ENCODE measurements around the gene IL3.

Gene IL3

DNA sequence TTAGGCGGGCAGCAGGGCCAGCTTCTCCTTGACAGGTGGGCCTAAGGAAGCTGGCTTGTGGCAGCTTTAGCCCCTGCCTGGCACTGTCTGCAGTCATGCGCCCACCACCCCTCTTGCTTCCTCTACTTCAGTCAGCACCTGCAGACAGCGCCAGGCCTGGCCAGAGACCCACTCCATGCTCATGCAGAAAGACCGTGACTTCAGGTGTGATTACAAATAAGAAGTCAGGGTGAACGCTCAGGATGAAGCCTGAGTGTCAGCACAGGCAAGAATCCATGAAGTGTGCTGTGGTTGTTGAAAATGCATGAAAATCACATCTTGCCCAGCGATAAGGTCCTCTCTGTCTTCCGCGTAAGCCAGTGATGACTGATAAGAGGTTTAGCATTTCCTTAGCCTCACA, 16.5 kb downstream of the IL3 start:
- H3K4me2 ChIP-seq (ENCODE audit: low read depth, low read length, poor library complexity, severe bottlenecking), result no peak overlapping the region
- no peaks in the 10 kb centered on the region for H3K27me3 ChIP-seq (ENCODE audit: insufficient read depth, low read length, poor library complexity, severe bottlenecking)
- H3K9me2 ChIP-seq (replicated peaks; ENCODE audit: low read depth, low read length), result no peaks in the 10 kb centered on the region
- no peaks in the 10 kb centered on the region for H3K79me2 ChIP-seq (ENCODE audit: insufficient read depth, low read length)
- TF ChIP-seq EZH2phosphoT487 (IDR thresholded peaks at IDR 0.05; ENCODE audit: borderline replicate concordance), result no peak
- TF ChIP-seq, protein P1, sequence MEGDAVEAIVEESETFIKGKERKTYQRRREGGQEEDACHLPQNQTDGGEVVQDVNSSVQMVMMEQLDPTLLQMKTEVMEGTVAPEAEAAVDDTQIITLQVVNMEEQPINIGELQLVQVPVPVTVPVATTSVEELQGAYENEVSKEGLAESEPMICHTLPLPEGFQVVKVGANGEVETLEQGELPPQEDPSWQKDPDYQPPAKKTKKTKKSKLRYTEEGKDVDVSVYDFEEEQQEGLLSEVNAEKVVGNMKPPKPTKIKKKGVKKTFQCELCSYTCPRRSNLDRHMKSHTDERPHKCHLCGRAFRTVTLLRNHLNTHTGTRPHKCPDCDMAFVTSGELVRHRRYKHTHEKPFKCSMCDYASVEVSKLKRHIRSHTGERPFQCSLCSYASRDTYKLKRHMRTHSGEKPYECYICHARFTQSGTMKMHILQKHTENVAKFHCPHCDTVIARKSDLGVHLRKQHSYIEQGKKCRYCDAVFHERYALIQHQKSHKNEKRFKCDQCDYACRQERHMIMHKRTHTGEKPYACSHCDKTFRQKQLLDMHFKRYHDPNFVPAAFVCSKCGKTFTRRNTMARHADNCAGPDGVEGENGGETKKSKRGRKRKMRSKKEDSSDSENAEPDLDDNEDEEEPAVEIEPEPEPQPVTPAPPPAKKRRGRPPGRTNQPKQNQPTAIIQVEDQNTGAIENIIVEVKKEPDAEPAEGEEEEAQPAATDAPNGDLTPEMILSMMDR (conservative IDR thresholded peaks at IDR 0.05; ENCODE audit: low read length), result no peak
- H4K20me1 ChIP-seq (ENCODE audit: insufficient read depth, low read length, poor library complexity, severe bottlenecking), result no peaks in the 10 kb centered on the region
- H3K9ac ChIP-seq (ENCODE audit: low read depth, low read length, poor library complexity, severe bottlenecking), result no peak overlapping the region
- peaks cover 40% of the 10 kb centered on the region for H3K4me1 ChIP-seq (ENCODE audit: insufficient read depth, low read length, poor library complexity, severe bottlenecking)
- no peaks in the 10 kb centered on the region for H3K9me3 ChIP-seq (ENCODE audit: insufficient read depth, low read depth, low read length)
- no peak overlapping the region for H3K4me3 ChIP-seq (ENCODE audit: low read length, poor library complexity, severe bottlenecking)
- H3F3A ChIP-seq (ENCODE audit: low read depth), result no peaks in the 10 kb centered on the region
- H2AFZ ChIP-seq (ENCODE audit: low read length), result no peak overlapping the region
- no peaks in the 10 kb centered on the region for H3K36me3 ChIP-seq (ENCODE audit: insufficient read depth, low read length)

DNA sequence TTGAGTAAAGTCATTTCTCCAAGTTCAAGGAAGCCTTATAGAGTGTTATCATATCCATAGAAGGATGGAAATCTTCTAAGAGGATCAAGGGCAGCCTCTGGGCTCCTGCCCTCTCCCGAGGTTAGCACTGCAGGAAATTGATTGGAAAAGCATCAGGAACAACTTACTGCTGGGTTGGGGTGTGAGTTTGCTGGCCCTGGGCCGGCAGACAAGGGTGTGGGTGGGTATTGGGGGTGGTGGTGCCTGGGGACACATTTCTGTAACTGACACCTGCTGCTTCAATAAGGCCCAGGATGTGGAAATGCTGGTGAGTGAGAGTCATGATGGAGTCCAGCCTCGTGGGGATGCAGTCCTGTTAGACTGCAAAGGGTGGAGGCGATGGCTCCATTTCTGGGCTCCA, 18.6 kb downstream of the IL3 start:
- H3K79me2 ChIP-seq (ENCODE audit: insufficient read depth, low read length), result no peaks in the 10 kb centered on the region
- TF ChIP-seq, protein P1 (conservative IDR thresholded peaks at IDR 0.05; ENCODE audit: low read length), result no peak
- TF ChIP-seq EZH2phosphoT487 (IDR thresholded peaks at IDR 0.05; ENCODE audit: borderline replicate concordance), result no peak

DNA sequence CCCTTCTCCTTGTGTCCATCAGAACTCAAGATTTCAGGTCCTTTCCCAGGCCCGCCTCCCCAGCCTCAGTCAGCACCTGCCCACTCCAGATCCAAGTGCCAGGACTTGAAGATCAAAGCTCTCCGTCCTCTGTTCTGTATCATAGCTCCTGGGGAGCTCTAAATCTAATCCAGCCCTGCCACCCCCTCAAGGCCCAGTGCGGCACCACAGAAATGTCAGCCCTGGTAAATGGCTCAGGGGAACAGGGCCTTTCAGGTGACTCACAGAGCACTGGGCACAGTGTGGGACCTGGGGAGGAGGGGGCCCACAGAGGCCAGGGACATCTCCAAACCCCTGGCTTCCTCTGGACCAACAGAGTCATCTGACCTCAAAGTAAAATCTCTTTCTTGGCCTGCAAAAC, 19.2 kb downstream of the IL3 start:
- TF ChIP-seq, protein P1 (conservative IDR thresholded peaks at IDR 0.05; ENCODE audit: low read length), result no peak
- no peak for TF ChIP-seq EZH2phosphoT487 (IDR thresholded peaks at IDR 0.05; ENCODE audit: borderline replicate concordance)
- Histone ChIP-seq H3K4me1 (ENCODE audit: insufficient read depth, low read length, poor library complexity, severe bottlenecking) (peaks cover 33% of the 10 kb centered on the region), H3F3A (ENCODE audit: low read depth) (no peaks in the 10 kb centered on the region), H2AFZ (ENCODE audit: low read length) (no peak overlapping the region), H3K9ac (ENCODE audit: low read depth, low read length, poor library complexity, severe bottlenecking) (no peak overlapping the region), H3K36me3 (ENCODE audit: insufficient read depth, low read length) (no peaks in the 10 kb centered on the region), H3K79me2 (ENCODE audit: insufficient read depth, low read length) (no peaks in the 10 kb centered on the region), H4K20me1 (ENCODE audit: insufficient read depth, low read length, poor library complexity, severe bottlenecking) (no peaks in the 10 kb centered on the region), H3K27me3 (ENCODE audit: insufficient read depth, low read length, poor library complexity, severe bottlenecking) (no peaks in the 10 kb centered on the region), H3K4me2 (ENCODE audit: low read depth, low read length, poor library complexity, severe bottlenecking) (no peak overlapping the region), H3K9me2 (replicated peaks; ENCODE audit: low read depth, low read length) (no peaks in the 10 kb centered on the region), H3K4me3 (ENCODE audit: low read length, poor library complexity, severe bottlenecking) (no peak overlapping the region), H3K9me3 (ENCODE audit: insufficient read depth, low read depth, low read length) (no peaks in the 10 kb centered on the region)

More for the DNA sequence above, 18.6 kb downstream of the IL3 start:
- Histone ChIP-seq H4K20me1 (ENCODE audit: insufficient read depth, low read length, poor library complexity, severe bottlenecking) (no peaks in the 10 kb centered on the region), H3K4me1 (ENCODE audit: insufficient read depth, low read length, poor library complexity, severe bottlenecking) (peaks cover 38% of the 10 kb centered on the region), H3K4me2 (ENCODE audit: low read depth, low read length, poor library complexity, severe bottlenecking) (no peak overlapping the region), H3K9ac (ENCODE audit: low read depth, low read length, poor library complexity, severe bottlenecking) (no peak overlapping the region), H3K9me3 (ENCODE audit: insufficient read depth, low read depth, low read length) (no peaks in the 10 kb centered on the region), H3K36me3 (ENCODE audit: insufficient read depth, low read length) (no peaks in the 10 kb centered on the region), H3F3A (ENCODE audit: low read depth) (no peaks in the 10 kb centered on the region), H3K4me3 (ENCODE audit: low read length, poor library complexity, severe bottlenecking) (no peak overlapping the region), H3K27me3 (ENCODE audit: insufficient read depth, low read length, poor library complexity, severe bottlenecking) (no peaks in the 10 kb centered on the region), H2AFZ (ENCODE audit: low read length) (no peak overlapping the region), H3K9me2 (replicated peaks; ENCODE audit: low read depth, low read length) (no peaks in the 10 kb centered on the region)

Measured in Loucy (cell line).